ENCODE data around the gene SMIM44.

The SMIM44 gene

GRCh38 chr19:3522421-3523360, 39.5 kb upstream of the SMIM44 start:
- H3K27me3 ChIP-seq (replicated peaks; ENCODE audit: insufficient read depth, low read length): no peaks in the 10 kb centered on the region
- H3K27ac ChIP-seq (ENCODE audit: low read length): no peak overlapping the region
- H3K79me2 ChIP-seq (ENCODE audit: low read length): peaks cover 57% of the 10 kb centered on the region
- no peaks in the 10 kb centered on the region for H3F3A ChIP-seq (ENCODE audit: insufficient read depth, low read length)
- DNase-seq: no peak
- no peak overlapping the region for H3K4me3 ChIP-seq (ENCODE audit: low read length)
- H3K9ac ChIP-seq (ENCODE audit: low read length): no peak overlapping the region
- H2AFZ ChIP-seq (ENCODE audit: low read length): no peak overlapping the region
- H3K4me1 ChIP-seq (ENCODE audit: low read length): no peaks in the 10 kb centered on the region
- H3K36me3 ChIP-seq (replicated peaks; ENCODE audit: insufficient read depth, low read length): 0 out of 2 replicates have a peak, but pooled peaks cover 3% of the 10 kb centered on the region
- TF ChIP-seq CTCF (IDR thresholded peaks at IDR 0.05; ENCODE audit: low read length): no peak
- no peak for TF ChIP-seq EZH2 (optimal IDR thresholded peaks at IDR 0.05; ENCODE audit: low read depth, low read length)
- no peak for TF ChIP-seq EZH2phosphoT487 (IDR thresholded peaks at IDR 0.05; ENCODE audit: low read length)
- no peaks in the 10 kb centered on the region for H3K9me2 ChIP-seq (replicated peaks; ENCODE audit: insufficient read depth, low read length)
- no peaks in the 10 kb centered on the region for H3K9me3 ChIP-seq (replicated peaks; ENCODE audit: insufficient read depth, low read length)
- no peak overlapping the region for H3K4me2 ChIP-seq (ENCODE audit: low read depth, low read length)
- no peaks in the 10 kb centered on the region for H4K20me1 ChIP-seq (ENCODE audit: insufficient read depth, low read length)

GRCh38 chr19:3521104-3521445, 37.8 kb upstream of the SMIM44 start:
- Histone ChIP-seq H3K4me2 (ENCODE audit: low read depth, low read length) (no peak overlapping the region), H3F3A (ENCODE audit: insufficient read depth, low read length) (no peaks in the 10 kb centered on the region), H3K4me1 (ENCODE audit: low read length) (no peaks in the 10 kb centered on the region), H3K9ac (ENCODE audit: low read length) (no peak overlapping the region), H3K36me3 (replicated peaks; ENCODE audit: insufficient read depth, low read length) (0 out of 2 replicates have a peak, but pooled peaks cover 3% of the 10 kb centered on the region), H3K9me2 (replicated peaks; ENCODE audit: insufficient read depth, low read length) (no peaks in the 10 kb centered on the region), H3K9me3 (replicated peaks; ENCODE audit: insufficient read depth, low read length) (no peaks in the 10 kb centered on the region), H3K4me3 (ENCODE audit: low read length) (no peak overlapping the region), H4K20me1 (ENCODE audit: insufficient read depth, low read length) (no peaks in the 10 kb centered on the region), H2AFZ (ENCODE audit: low read length) (no peak overlapping the region), H3K27me3 (replicated peaks; ENCODE audit: insufficient read depth, low read length) (no peaks in the 10 kb centered on the region), H3K79me2 (ENCODE audit: low read length) (peaks cover 74% of the 10 kb centered on the region), H3K27ac (ENCODE audit: low read length) (no peak overlapping the region)
- TF ChIP-seq EZH2phosphoT487 (IDR thresholded peaks at IDR 0.05; ENCODE audit: low read length) (no peak), EZH2 (optimal IDR thresholded peaks at IDR 0.05; ENCODE audit: low read depth, low read length) (no peak), CTCF (IDR thresholded peaks at IDR 0.05; ENCODE audit: low read length) (no peak)
- no peak for DNase-seq

- Histone ChIP-seq H3K9ac (ENCODE audit: low read length) (no peak overlapping the region), H3K4me1 (ENCODE audit: low read length) (no peaks in the 10 kb centered on the region), H3K4me3 (ENCODE audit: low read length) (no peak overlapping the region), H3K9me2 (replicated peaks; ENCODE audit: insufficient read depth, low read length) (no peaks in the 10 kb centered on the region), H3F3A (ENCODE audit: insufficient read depth, low read length) (no peaks in the 10 kb centered on the region), H3K9me3 (replicated peaks; ENCODE audit: insufficient read depth, low read length) (no peaks in the 10 kb centered on the region), H3K79me2 (ENCODE audit: low read length) (peaks cover 79% of the 10 kb centered on the region), H2AFZ (ENCODE audit: low read length) (no peak overlapping the region), H3K27me3 (replicated peaks; ENCODE audit: insufficient read depth, low read length) (no peaks in the 10 kb centered on the region), H3K36me3 (replicated peaks; ENCODE audit: insufficient read depth, low read length) (0 out of 2 replicates have a peak, but pooled peaks cover 3% of the 10 kb centered on the region), H4K20me1 (ENCODE audit: insufficient read depth, low read length) (no peaks in the 10 kb centered on the region), H3K27ac (ENCODE audit: low read length) (no peak overlapping the region), H3K4me2 (ENCODE audit: low read depth, low read length) (no peak overlapping the region)
- no peak for DNase-seq
- TF ChIP-seq EZH2phosphoT487 (IDR thresholded peaks at IDR 0.05; ENCODE audit: low read length): no peak
Observed at GRCh38 chr19:3520166-3521103, 37.2 kb upstream of the SMIM44 start.
